Measurements from ENCODE around the gene TMEM53. TPM values are rescaled to one million over a fixed set of nuclear protein-coding genes. Genes with fewer than 3 reads are reported as not detected.

TMEM53 gene
- total RNA-seq, 2 donors from 2014 or later, result 2.7 to 6.9 TPM

GRCh38 chr1:44714944-44715571, 40.8 kb upstream of the TMEM53 start:
- Histone ChIP-seq H3K9me3 (no peaks in the 10 kb centered on the region), H3K27ac (no peak overlapping the region), H3K27me3 (replicated peaks; ENCODE audit: insufficient read depth) (no peaks in the 10 kb centered on the region), H3K4me3 (no peak overlapping the region), H3K4me1 (replicated peaks) (no peaks in the 10 kb centered on the region), H3K36me3 (no peaks in the 10 kb centered on the region)
- TF ChIP-seq POLR2A (IDR thresholded peaks at IDR 0.05) (no peak), CTCF (IDR thresholded peaks at IDR 0.05) (peak; percentile 55 to 75 (median 66)), POLR2AphosphoS5 (IDR thresholded peaks at IDR 0.05) (peak; percentile 57)
- intact Hi-C loops (cut with DNase I), result no loop called here
- peak; percentile 61 for DNase-seq (ENCODE audit: low spot score)
- 16% methylated on average over 9 of the region's 9 CpGs for WGBS

GRCh38 chr1:44714532-44714931, 40.3 kb upstream of the TMEM53 start:
- Histone ChIP-seq H3K36me3 (no peaks in the 10 kb centered on the region), H3K27ac (no peak overlapping the region), H3K4me3 (no peak overlapping the region), H3K9me3 (no peaks in the 10 kb centered on the region), H3K4me1 (replicated peaks) (no peaks in the 10 kb centered on the region), H3K27me3 (replicated peaks; ENCODE audit: insufficient read depth) (no peaks in the 10 kb centered on the region)
- 85% methylated on average over 7 of the region's 7 CpGs for WGBS
- no peak for DNase-seq (ENCODE audit: low spot score)
- TF ChIP-seq CTCF (IDR thresholded peaks at IDR 0.05), result no peak
- no peak for TF ChIP-seq POLR2A (IDR thresholded peaks at IDR 0.05)
- no peak for TF ChIP-seq POLR2AphosphoS5 (IDR thresholded peaks at IDR 0.05)
- intact Hi-C loops (cut with DNase I), result no loop called here

GRCh38 chr1:44713321-44713781, 39.1 kb upstream of the TMEM53 start:
- no peaks in the 10 kb centered on the region for H3K27me3 ChIP-seq (replicated peaks; ENCODE audit: insufficient read depth)
- 24% methylated on average over 6 of the region's 6 CpGs for WGBS
- no peaks in the 10 kb centered on the region for H3K4me1 ChIP-seq (replicated peaks)
- DNase-seq (ENCODE audit: low spot score), result no peak
- H3K36me3 ChIP-seq, result no peaks in the 10 kb centered on the region
- TF ChIP-seq CTCF (IDR thresholded peaks at IDR 0.05) (no peak), POLR2AphosphoS5 (IDR thresholded peaks at IDR 0.05) (no peak), POLR2A (IDR thresholded peaks at IDR 0.05) (no peak)
- no peak overlapping the region for H3K4me3 ChIP-seq
- no peaks in the 10 kb centered on the region for H3K9me3 ChIP-seq
- H3K27ac ChIP-seq, result no peak overlapping the region
- intact Hi-C loops (cut with DNase I), result no loop called here

GRCh38 chr1:44707959-44708831, 33.9 kb upstream of the TMEM53 start:
- 64% methylated on average over 15 of the region's 15 CpGs for WGBS

More at GRCh38 chr1:44707959-44708831, 33.9 kb upstream of the TMEM53 start:
- Histone ChIP-seq H3K4me1 (replicated peaks) (no peaks in the 10 kb centered on the region), H3K27me3 (replicated peaks; ENCODE audit: insufficient read depth) (no peaks in the 10 kb centered on the region), H3K27ac (no peak overlapping the region), H3K9me3 (no peaks in the 10 kb centered on the region), H3K4me3 (no peak overlapping the region), H3K36me3 (no peaks in the 10 kb centered on the region)
- no peak for DNase-seq (ENCODE audit: low spot score)
- intact Hi-C loops (cut with DNase I), result no loop called here
- peak in 1 of 4 experiments; percentile 36 for TF ChIP-seq CTCF (IDR thresholded peaks at IDR 0.05)
- TF ChIP-seq POLR2AphosphoS5 (IDR thresholded peaks at IDR 0.05), result no peak

Data from prostate gland (tissue), 2 donors.